GM21786 (cell line): ENCODE data around the gene CDKL5.

ENCODE experiments used
- ATAC-seq: cut with Tn5 transposase; IDR thresholded peaks from one replicate; pipeline ENCODE4 v1.9.1; 2021; ENCODE audit not compliant: unreplicated experiment

CDKL5 gene

DNA sequence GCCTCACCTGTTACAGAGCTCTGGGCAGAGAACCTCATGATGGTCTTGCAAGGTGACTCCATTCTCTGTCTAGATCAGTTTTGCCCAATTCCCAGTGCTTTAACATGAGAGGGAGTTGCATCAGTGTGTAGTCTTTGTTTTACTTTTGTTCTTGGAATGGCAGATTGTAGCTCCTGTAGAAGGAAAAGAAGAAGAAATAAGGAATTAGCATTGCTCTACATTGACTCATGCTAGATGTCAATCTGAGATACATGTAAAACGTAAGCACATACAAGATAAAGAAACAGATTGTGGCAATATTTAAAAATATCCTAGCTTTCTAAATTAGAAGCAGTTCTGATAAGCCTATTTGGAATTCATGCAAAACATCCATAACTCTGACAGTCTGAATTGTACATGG lies 266.0 kb downstream of the CDKL5 start:
- ATAC-seq: no peak

GRCh38 chrX:18692541-18692940 lies 267.1 kb downstream of the CDKL5 start:
- ATAC-seq: no peak

GRCh38 chrX:18696653-18697052 lies 271.2 kb downstream of the CDKL5 start:
- no peak for ATAC-seq

DNA sequence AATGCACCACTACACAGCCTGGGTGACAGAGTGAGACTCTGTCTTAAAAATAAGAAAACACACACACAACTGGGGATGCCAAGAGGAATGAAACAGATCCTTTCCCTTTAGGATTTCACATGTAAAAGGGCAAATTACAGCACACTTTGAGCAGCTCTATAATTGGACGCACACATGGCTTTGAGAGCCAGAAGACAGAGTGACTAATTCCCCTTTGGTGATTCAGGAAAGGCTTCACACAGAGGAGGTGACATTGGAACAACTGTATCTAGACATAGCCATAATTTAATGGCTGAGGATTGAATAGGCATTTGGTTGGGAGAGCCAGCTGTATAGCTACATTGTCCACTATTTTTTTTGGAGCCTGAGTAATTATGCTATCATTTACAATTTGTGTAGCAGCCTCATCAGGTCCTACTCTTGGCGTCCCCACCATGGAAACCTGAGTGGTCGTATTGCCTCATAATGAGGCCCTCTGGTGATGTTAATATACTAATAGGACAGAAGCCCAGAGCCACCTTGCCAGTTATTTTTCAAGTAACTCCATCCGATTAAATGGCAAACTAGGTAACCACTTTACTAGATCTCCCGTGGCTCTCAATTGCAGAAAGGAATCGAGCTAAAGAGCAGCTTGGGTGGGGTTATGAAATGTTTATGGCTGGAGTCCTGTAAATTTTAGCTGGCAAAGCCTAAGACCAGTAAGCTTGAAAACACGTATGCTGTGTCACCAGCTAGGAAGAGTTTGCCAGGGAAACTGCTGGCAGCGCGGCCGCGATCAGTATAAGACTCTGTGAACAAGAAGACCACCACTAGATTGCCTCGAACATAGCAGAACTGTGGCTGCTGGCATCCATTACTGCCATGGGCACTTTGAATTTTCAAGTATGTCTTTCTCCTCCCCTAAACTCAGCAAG lies 273.6 kb downstream of the CDKL5 start:
- no peak for ATAC-seq

DNA sequence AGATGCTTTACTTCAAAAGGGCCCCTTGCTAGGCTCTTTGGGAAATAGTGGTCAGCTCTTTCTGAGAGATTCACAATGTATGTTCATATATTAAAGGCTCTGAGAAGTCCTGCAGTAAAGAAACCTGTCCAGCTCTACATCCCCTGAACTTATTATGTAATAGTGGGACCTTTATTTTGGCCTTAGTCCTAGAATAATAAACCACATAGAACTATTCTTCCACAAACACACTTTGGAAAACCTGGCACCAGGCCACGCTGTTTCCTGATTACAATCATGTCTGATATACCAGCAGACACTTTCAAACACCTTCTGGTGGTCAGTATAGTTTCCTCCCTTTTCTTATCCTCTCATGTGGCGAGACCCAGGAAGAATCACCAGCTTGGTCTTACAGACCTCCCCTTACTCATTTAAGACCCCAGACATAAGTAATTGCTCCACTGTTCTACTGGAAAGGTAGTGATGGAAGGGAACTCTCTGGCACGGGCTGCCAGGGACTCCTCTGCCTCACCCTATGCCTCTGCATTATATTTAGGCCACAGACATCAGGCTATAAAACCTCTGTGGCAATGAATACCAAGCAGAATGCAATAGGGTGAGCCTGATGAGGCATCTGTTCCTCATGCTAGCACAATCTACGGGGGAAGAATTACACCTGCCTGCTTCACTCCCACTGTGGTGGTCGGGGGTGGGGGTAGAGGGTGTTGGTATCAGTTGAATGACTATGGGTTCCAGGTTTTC lies 276.4 kb downstream of the CDKL5 start:
- ATAC-seq: no peak

DNA sequence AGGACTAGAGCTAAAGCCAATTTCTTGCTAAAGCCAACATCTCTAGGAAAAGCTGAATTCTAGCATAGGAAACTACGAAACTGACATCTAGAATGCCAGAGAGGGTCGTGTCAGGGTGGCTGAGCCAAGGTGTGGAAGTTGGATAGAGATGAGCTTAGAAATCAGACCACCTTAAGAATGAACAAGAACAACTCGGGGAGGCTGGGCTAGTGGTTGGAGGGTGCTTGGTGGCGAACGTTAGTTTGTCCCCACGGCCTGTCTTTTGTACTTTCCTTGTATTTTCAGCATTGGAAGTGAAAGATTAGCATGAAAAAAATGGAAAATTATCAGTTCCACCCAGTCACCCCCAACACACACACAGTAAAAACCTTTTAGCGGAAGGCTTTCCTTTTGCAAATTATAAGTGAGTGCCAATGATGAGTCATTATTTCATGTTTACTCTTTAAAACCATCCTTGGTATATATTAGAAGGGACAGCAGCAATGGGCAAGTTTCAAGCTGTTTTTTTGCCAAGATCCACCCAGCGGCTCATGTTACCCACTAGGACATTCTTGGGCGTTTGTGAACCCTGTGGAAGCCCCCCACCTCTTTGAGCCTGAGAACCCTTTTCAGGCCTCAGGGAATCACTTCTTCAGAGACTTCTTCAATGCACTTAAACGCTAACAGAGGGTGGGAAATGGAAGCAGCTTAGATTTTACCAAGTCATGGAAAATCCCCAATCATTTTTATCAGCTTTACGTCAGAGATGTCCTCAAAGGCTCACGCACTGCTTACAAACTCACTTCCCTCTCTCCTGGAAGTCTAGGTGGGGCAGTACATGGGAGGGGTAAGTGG lies 277.2 kb downstream of the CDKL5 start:
- no peak for ATAC-seq
